ENCODE data around the gene FDXR.

DNA sequence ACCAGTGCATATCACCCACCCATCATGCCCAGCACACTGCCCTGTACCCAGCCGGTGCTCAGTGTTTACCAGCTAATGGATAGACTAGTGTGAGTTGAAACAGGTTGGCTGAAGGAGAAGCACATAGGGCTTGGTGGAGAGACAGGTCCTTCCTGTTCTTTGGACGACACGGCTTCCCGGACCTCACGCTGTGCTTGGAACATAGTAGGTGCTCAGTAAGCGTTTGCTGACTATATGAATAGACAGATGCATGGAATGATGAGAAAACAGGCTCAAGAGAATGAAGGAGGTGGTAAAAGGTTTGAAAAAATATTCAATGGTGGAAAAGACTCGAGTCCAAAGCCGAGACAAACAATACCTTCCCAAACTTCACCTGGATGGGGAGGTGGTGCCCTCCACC lies 27.4 kb upstream of the FDXR start:
- TF ChIP-seq CTCF (IDR thresholded peaks at IDR 0.05; ENCODE audit: poor library complexity, severe bottlenecking) (no peak), EP300 (conservative IDR thresholded peaks at IDR 0.05; ENCODE audit: poor library complexity, severe bottlenecking) (no peak), POLR2AphosphoS5 (IDR thresholded peaks at IDR 0.05) (no peak), REST (IDR thresholded peaks at IDR 0.05; ENCODE audit: borderline replicate concordance) (no peak), RAD21 (conservative IDR thresholded peaks at IDR 0.05) (no peak), EZH2 (IDR thresholded peaks at IDR 0.05; ENCODE audit: borderline replicate concordance, insufficient read depth, low read length, poor library complexity, severe bottlenecking) (no peak), TAF1 (IDR thresholded peaks at IDR 0.05; ENCODE audit: low read depth) (no peak)

All from neural cell (in vitro differentiated cells).